GM23248 (cell line): Measurements from ENCODE around the gene GNAS. TPM values are rescaled to one million over a fixed set of nuclear protein-coding genes. Genes with fewer than 3 reads are reported as not detected.
A peak's percentile ranks its signal among the peaks of the same experiment; 100 is the strongest.

Experiments used
- DNase-seq: peaks from one replicate; pipeline ENCODE4 v3.0.0-alpha.2; 2015
- H2AFZ ChIP-seq: fragments of 200-600 bp; sonication (generic); 2 replicates; pipeline ENCODE4 v1.6.1; 2016; ENCODE audit warnings: antibody characterized with exemption
- H3F3A ChIP-seq: fragments of 200-600 bp; sonication (generic); 2 replicates; pipeline ENCODE4 v1.6.1; 2016; ENCODE audit warnings: mild to moderate bottlenecking, antibody characterized with exemption, mixed run types; ENCODE audit not compliant: insufficient read depth
- H3K27ac ChIP-seq: fragments of 200-600 bp; sonication (generic); 2 replicates; pipeline ENCODE4 v1.5.1; 2016; ENCODE audit warnings: mild to moderate bottlenecking
- H3K27me3 ChIP-seq: fragments of 200-600 bp; sonication (generic); replicated peaks from 2 replicates; pipeline ENCODE4 v1.6.1; 2016; ENCODE audit warnings: mild to moderate bottlenecking; ENCODE audit not compliant: insufficient read depth
- H3K36me3 ChIP-seq: fragments of 200-600 bp; sonication (generic); 2 replicates; pipeline ENCODE4 v1.6.1; 2016; ENCODE audit warnings: low read depth, mild to moderate bottlenecking
- H3K4me1 ChIP-seq: fragments of 200-600 bp; sonication (generic); 2 replicates; pipeline ENCODE4 v1.6.1; 2016; ENCODE audit warnings: mild to moderate bottlenecking; ENCODE audit not compliant: insufficient read depth
- H3K4me2 ChIP-seq: fragments of 200-600 bp; sonication (generic); one replicate; pipeline ENCODE4 v1.6.1; 2016; ENCODE audit warnings: mild to moderate bottlenecking; ENCODE audit not compliant: unreplicated experiment
- H3K4me3 ChIP-seq: fragments of 200-600 bp; sonication (generic); 2 replicates; pipeline ENCODE4 v1.5.1; 2016; ENCODE audit warnings: mild to moderate bottlenecking
- H3K79me2 ChIP-seq: fragments of 200-600 bp; sonication (generic); 2 replicates; pipeline ENCODE4 v1.6.1; 2016; ENCODE audit warnings: mild to moderate bottlenecking; ENCODE audit not compliant: insufficient read depth
- H3K9ac ChIP-seq: fragments of 200-600 bp; sonication (generic); 2 replicates; pipeline ENCODE4 v1.6.1; 2016; ENCODE audit warnings: mild to moderate bottlenecking
- H3K9me2 ChIP-seq: fragments of 200-600 bp; sonication (generic); 2 replicates; pipeline ENCODE4 v1.6.1; 2016; ENCODE audit warnings: mixed run types, mild to moderate bottlenecking, moderate library complexity; ENCODE audit not compliant: insufficient read depth
- H3K9me3 ChIP-seq: fragments of 200-600 bp; sonication (generic); one replicate; pipeline ENCODE4 v1.6.1; 2017; ENCODE audit warnings: low read depth
- H4K20me1 ChIP-seq: fragments of 200-600 bp; sonication (generic); 2 replicates; pipeline ENCODE4 v1.6.0; 2016; ENCODE audit not compliant: insufficient read depth
- EZH2 ChIP-seq: fragments of 200-600 bp; sonication (generic); IDR thresholded peaks from 2 replicates; pipeline ENCODE4 v1.6.1; 2018; ENCODE audit warnings: antibody characterized with exemption, mild to moderate bottlenecking; ENCODE audit not compliant: insufficient read depth, poor library complexity, severe bottlenecking
- EZH2phosphoT487 ChIP-seq: fragments of 200-600 bp; sonication (generic); IDR thresholded peaks from 2 replicates; pipeline ENCODE4 v1.6.1; 2018; ENCODE audit warnings: antibody characterized with exemption, moderate library complexity, mild to moderate bottlenecking, low read depth; ENCODE audit not compliant: insufficient read depth
- WGBS, 2 experiments: methylation state at CpG; one replicate each; pipeline ENCODE4 v1.1.6; 2015 to 2017; ENCODE audit warnings: low lambda C conversion rate in 2 of 2, low coverage in 1 of 2; ENCODE audit errors: missing lambda C conversion rate in 2 of 2; 5-methylcytosine and 5-hydroxymethylcytosine counted together
- in situ Hi-C: fragments of 300-500 bp; cut with MboI; formaldehyde crosslinking; loops from 2 replicates; pipeline ENCODE4 v1.15.0; 2020
- polyA plus RNA-seq: library from polyadenylated mRNA; unstranded; fragments of >200 nt; fragmentation: Nextera tagmentation; extraction: Ambion mirVana; gene quantifications from 2 replicates; pipeline ENCODE4 v1.2.1, GENCODE V29; 2016
- total RNA-seq: library from RNA; depleted of rRNA; stranded (reverse); fragments of >200 nt; shearing (Covaris generic); gene quantifications from 2 replicates; pipeline ENCODE4 v1.2.3, GENCODE V29; 2014

Gene GNAS
- total and polyA plus RNA-seq, 2 experiments from 2014 or later: 421 to 904 TPM

GRCh38 chr20:58850693-58851174 lies 1.8 kb upstream of the GNAS start, which contains the start of gene GNAS-AS1:
GNAS-AS1 (minus strand) TSS chr20:58850902.
- 54 to 64% methylated on average over 23 to 25 of the region's 25 CpGs for WGBS, 2 experiments
- Histone ChIP-seq H3F3A (no peaks in the 10 kb centered on the region), H3K27me3 (no peaks in the 10 kb centered on the region), H3K9ac (peak within 1 kb of the TSS; percentile 75), H3K9me2 (no peaks in the 10 kb centered on the region), H3K9me3 (no peaks in the 10 kb centered on the region), H4K20me1 (no peaks in the 10 kb centered on the region), H2AFZ (peak within 1 kb of the TSS; percentile 94), H3K4me3 (peak within 1 kb of the TSS; percentile 82), H3K36me3 (no peaks in the 10 kb centered on the region), H3K4me2 (peak within 1 kb of the TSS; percentile 76), H3K4me1 (peaks cover 3% of the 10 kb centered on the region; the same call in 1 of the 2 replicates), H3K79me2 (peaks cover 22% of the 10 kb centered on the region), H3K27ac (no peak within 1 kb of the TSS)
- DNase-seq: peak; percentile 82
- TF ChIP-seq EZH2phosphoT487 (no peak), EZH2 (no peak)
- in situ Hi-C loops: loop anchor here (25.0 kb wide), 1 partner anchor 612 kb away; no protein-coding TSS in a partner anchor

GRCh38 chr20:58851221-58851968 lies 1.1 kb upstream of the GNAS start:
- Histone ChIP-seq H3F3A (no peaks in the 10 kb centered on the region), H3K9me3 (no peaks in the 10 kb centered on the region), H3K9me2 (no peaks in the 10 kb centered on the region), H3K27me3 (peaks cover 6% of the 10 kb centered on the region), H3K9ac (no peak overlapping the region), H3K4me3 (peak overlapping the region; percentile 82), H2AFZ (peak overlapping the region; percentile 94), H3K4me1 (peaks cover 3% of the 10 kb centered on the region; the same call in 1 of the 2 replicates), H3K4me2 (peak overlapping the region; percentile 76), H3K36me3 (no peaks in the 10 kb centered on the region), H4K20me1 (no peaks in the 10 kb centered on the region), H3K79me2 (peaks cover 22% of the 10 kb centered on the region), H3K27ac (no peak overlapping the region)
- 44 to 50% methylated on average over 38 to 40 of the region's 41 CpGs for WGBS, 2 experiments
- no peak for TF ChIP-seq EZH2
- no peak for TF ChIP-seq EZH2phosphoT487
- DNase-seq: peak; percentile 59
- in situ Hi-C loops: loop anchor here (25.0 kb wide), 1 partner anchor 611 kb away; no protein-coding TSS in a partner anchor

- no peak overlapping the region for H3K9ac ChIP-seq
- TF ChIP-seq EZH2phosphoT487 (no peak), EZH2 (no peak)
- peak overlapping the region; percentile 76 for H3K4me2 ChIP-seq
- H3K27me3 ChIP-seq: peaks cover 11% of the 10 kb centered on the region
- DNase-seq: no peak
- in situ Hi-C loops: loop anchor here (25.0 kb wide), 1 partner anchor 610 kb away; no protein-coding TSS in a partner anchor
- H3K9me2 ChIP-seq: no peaks in the 10 kb centered on the region
- WGBS, 2 experiments: 42 to 46% methylated on average over 22 to 23 of the region's 23 CpGs
- no peak overlapping the region for H3K27ac ChIP-seq
- H3K36me3 ChIP-seq: no peaks in the 10 kb centered on the region
- H2AFZ ChIP-seq: peak overlapping the region; percentile 94
- H3K79me2 ChIP-seq: peaks cover 22% of the 10 kb centered on the region
- H3K9me3 ChIP-seq: no peaks in the 10 kb centered on the region
- peak overlapping the region; percentile 82 for H3K4me3 ChIP-seq
- no peaks in the 10 kb centered on the region for H3F3A ChIP-seq
- H4K20me1 ChIP-seq: no peaks in the 10 kb centered on the region
- peaks cover 3% of the 10 kb centered on the region; the same call in 1 of the 2 replicates for H3K4me1 ChIP-seq
Observed at GRCh38 chr20:58851969-58852458, 502 bp upstream of the GNAS start.

- no peak for TF ChIP-seq EZH2phosphoT487
- no peak for TF ChIP-seq EZH2
- in situ Hi-C loops: loop anchor here (25.0 kb wide), 1 partner anchor 609 kb away; no protein-coding TSS in a partner anchor
- H3K4me3 ChIP-seq: no peak overlapping the region
- no peak overlapping the region for H3K9ac ChIP-seq
- H3K4me1 ChIP-seq: peaks cover 3% of the 10 kb centered on the region; the same call in 1 of the 2 replicates
- no peak for DNase-seq
- no peak overlapping the region for H3K27ac ChIP-seq
- H3K9me3 ChIP-seq: no peaks in the 10 kb centered on the region
- no peak overlapping the region for H3K4me2 ChIP-seq
- peaks cover 22% of the 10 kb centered on the region for H3K79me2 ChIP-seq
- 58 to 62% methylated on average over 6 of the region's 6 CpGs for WGBS, 2 experiments
- peaks cover 26% of the 10 kb centered on the region for H3K27me3 ChIP-seq
- no peaks in the 10 kb centered on the region for H3K9me2 ChIP-seq
- H2AFZ ChIP-seq: no peak overlapping the region
- H3K36me3 ChIP-seq: no peaks in the 10 kb centered on the region
- no peaks in the 10 kb centered on the region for H3F3A ChIP-seq
- no peaks in the 10 kb centered on the region for H4K20me1 ChIP-seq
Observed at GRCh38 chr20:58853466-58853865, 950 bp downstream of the GNAS start.
